ENCODE results near the gene RBMS3. TPM values are rescaled to one million over a fixed set of nuclear protein-coding genes. Genes with fewer than 3 reads are reported as not detected.
A peak's percentile ranks its signal among the peaks of the same experiment; 100 is the strongest.

RBMS3 gene
- total RNA-seq, 1 donor from 2014 or later: 33.0 TPM

- Histone ChIP-seq H3K79me2 (ENCODE audit: insufficient read depth, low read length) (no peaks in the 10 kb centered on the region), H2AFZ (ENCODE audit: low read depth, low read length) (no peak overlapping the region), H3K9me3 (ENCODE audit: insufficient read depth, low read depth, low read length) (peaks cover 4% of the 10 kb centered on the region), H3K4me3 (ENCODE audit: insufficient read depth, low read depth, low read length) (no peak overlapping the region), H3K27me3 (ENCODE audit: insufficient read depth, low read length) (no peaks in the 10 kb centered on the region), H3K4me1 (ENCODE audit: insufficient read depth, low read length) (peaks cover 4% of the 10 kb centered on the region), H3K36me3 (ENCODE audit: insufficient read depth, low read length) (no peaks in the 10 kb centered on the region), H3K4me2 (ENCODE audit: low read length) (no peak overlapping the region), H3K9ac (ENCODE audit: low read length) (no peak overlapping the region), H4K20me1 (ENCODE audit: insufficient read depth, low read length) (no peaks in the 10 kb centered on the region), H3K27ac (ENCODE audit: low read depth, low read length) (no peak overlapping the region)
- H3K36me3 Mint-ChIP-seq (ENCODE audit: low read depth, unreplicated experiment): peaks cover 4% of the 10 kb centered on the region
- peaks cover 5% of the 10 kb centered on the region for H3K4me1 Mint-ChIP-seq (ENCODE audit: low read depth, unreplicated experiment)
- TF ChIP-seq EZH2 (IDR thresholded peaks at IDR 0.05; ENCODE audit: insufficient read depth, low read length) (no peak), CTCF (IDR thresholded peaks at IDR 0.05; ENCODE audit: insufficient read depth, low read depth, low read length) (no peak)
- no peak overlapping the region for H3K27ac Mint-ChIP-seq (ENCODE audit: unreplicated experiment)
- H3K27me3 Mint-ChIP-seq (ENCODE audit: low read depth, unreplicated experiment): no peaks in the 10 kb centered on the region
- peaks cover 4% of the 10 kb centered on the region for H3K9me3 Mint-ChIP-seq (ENCODE audit: unreplicated experiment)
- no peak for DNase-seq (ENCODE audit: low read depth)
- no peak overlapping the region for H3K4me3 Mint-ChIP-seq (ENCODE audit: unreplicated experiment)
- no peak for FAIRE-seq
These were observed 356.2 kb downstream of the RBMS3 start for GRCh38 chr3:29637068-29637467.

DNA sequence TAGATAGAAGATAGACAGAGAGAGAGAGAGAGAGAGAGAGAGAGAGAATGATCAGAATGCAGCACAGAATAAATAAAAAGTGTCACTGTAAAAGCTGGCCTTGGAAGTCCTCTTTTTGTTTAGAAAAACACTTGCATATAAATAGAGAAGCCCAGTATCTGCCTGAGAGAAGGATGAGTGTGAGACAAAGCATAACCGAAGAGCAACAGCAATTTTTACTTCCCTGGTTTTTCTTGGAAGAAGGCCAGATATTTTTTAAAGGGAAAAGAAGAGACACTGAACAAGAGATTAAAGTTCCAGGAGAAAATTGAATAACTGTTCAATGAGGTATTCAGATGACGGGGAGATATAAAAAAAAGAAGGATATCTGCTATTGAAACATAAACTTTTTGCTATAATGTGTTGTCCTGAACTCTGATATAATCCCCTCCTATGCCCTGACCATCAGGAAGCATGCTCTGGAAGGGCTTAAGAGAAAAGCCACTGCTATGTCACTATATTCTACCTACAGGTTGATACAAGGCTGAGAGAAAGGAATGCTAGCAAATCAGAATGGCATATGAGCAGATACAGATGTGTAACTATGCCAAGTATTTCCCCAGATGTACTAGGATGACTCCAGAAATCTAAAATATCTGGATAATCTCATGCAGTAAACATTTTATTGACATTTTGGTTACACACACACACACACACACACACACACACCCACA, 358.9 kb downstream of the RBMS3 start:
- Mint-ChIP-seq H3K4me1 (ENCODE audit: low read depth, unreplicated experiment) (peaks cover 18% of the 10 kb centered on the region), H3K27ac (ENCODE audit: unreplicated experiment) (peak overlapping the region; percentile 15), H3K4me3 (ENCODE audit: unreplicated experiment) (no peak overlapping the region), H3K36me3 (ENCODE audit: low read depth, unreplicated experiment) (peaks cover 4% of the 10 kb centered on the region), H3K27me3 (ENCODE audit: low read depth, unreplicated experiment) (no peaks in the 10 kb centered on the region), H3K9me3 (ENCODE audit: unreplicated experiment) (peaks cover 4% of the 10 kb centered on the region)
- TF ChIP-seq EZH2 (IDR thresholded peaks at IDR 0.05; ENCODE audit: insufficient read depth, low read length) (no peak), CTCF (IDR thresholded peaks at IDR 0.05; ENCODE audit: insufficient read depth, low read depth, low read length) (no peak)
- DNase-seq (ENCODE audit: low read depth): no peak
- Histone ChIP-seq H3K36me3 (ENCODE audit: insufficient read depth, low read length) (no peaks in the 10 kb centered on the region), H2AFZ (ENCODE audit: low read depth, low read length) (no peak overlapping the region), H4K20me1 (ENCODE audit: insufficient read depth, low read length) (no peaks in the 10 kb centered on the region), H3K27ac (ENCODE audit: low read depth, low read length) (no peak overlapping the region), H3K4me1 (ENCODE audit: insufficient read depth, low read length) (peaks cover 15% of the 10 kb centered on the region), H3K4me3 (ENCODE audit: insufficient read depth, low read depth, low read length) (no peak overlapping the region), H3K9ac (ENCODE audit: low read length) (peak overlapping the region; percentile 12), H3K9me3 (ENCODE audit: insufficient read depth, low read depth, low read length) (peaks cover 4% of the 10 kb centered on the region), H3K27me3 (ENCODE audit: insufficient read depth, low read length) (no peaks in the 10 kb centered on the region), H3K79me2 (ENCODE audit: insufficient read depth, low read length) (no peaks in the 10 kb centered on the region), H3K4me2 (ENCODE audit: low read length) (peak overlapping the region; percentile 20)
- FAIRE-seq: peak; percentile 37

GRCh38 chr3:29642393-29643033, 361.6 kb downstream of the RBMS3 start:
- H3K36me3 ChIP-seq (ENCODE audit: insufficient read depth, low read length): no peaks in the 10 kb centered on the region
- no peaks in the 10 kb centered on the region for H3K27me3 ChIP-seq (ENCODE audit: insufficient read depth, low read length)
- H3K36me3 Mint-ChIP-seq (ENCODE audit: low read depth, unreplicated experiment): no peaks in the 10 kb centered on the region
- peak overlapping the region; percentile 35 for H3K4me2 ChIP-seq (ENCODE audit: low read length)
- no peaks in the 10 kb centered on the region for H3K79me2 ChIP-seq (ENCODE audit: insufficient read depth, low read length)
- no peak overlapping the region for H3K27ac Mint-ChIP-seq (ENCODE audit: unreplicated experiment)
- H3K4me3 Mint-ChIP-seq (ENCODE audit: unreplicated experiment): no peak overlapping the region
- H3K4me3 ChIP-seq (ENCODE audit: insufficient read depth, low read depth, low read length): no peak overlapping the region
- no peaks in the 10 kb centered on the region for H3K9me3 ChIP-seq (ENCODE audit: insufficient read depth, low read depth, low read length)
- DNase-seq (ENCODE audit: low read depth) (peak; percentile 81), FAIRE-seq (peak; percentile 47)
- no peaks in the 10 kb centered on the region for H4K20me1 ChIP-seq (ENCODE audit: insufficient read depth, low read length)
- H3K4me1 Mint-ChIP-seq (ENCODE audit: low read depth, unreplicated experiment): peaks cover 18% of the 10 kb centered on the region
- H3K9me3 Mint-ChIP-seq (ENCODE audit: unreplicated experiment): no peaks in the 10 kb centered on the region
- no peak overlapping the region for H3K9ac ChIP-seq (ENCODE audit: low read length)
- H2AFZ ChIP-seq (ENCODE audit: low read depth, low read length): no peak overlapping the region
- TF ChIP-seq EZH2 (IDR thresholded peaks at IDR 0.05; ENCODE audit: insufficient read depth, low read length) (no peak), CTCF (IDR thresholded peaks at IDR 0.05; ENCODE audit: insufficient read depth, low read depth, low read length) (no peak)
- no peaks in the 10 kb centered on the region for H3K27me3 Mint-ChIP-seq (ENCODE audit: low read depth, unreplicated experiment)
- H3K4me1 ChIP-seq (ENCODE audit: insufficient read depth, low read length): peaks cover 15% of the 10 kb centered on the region
- H3K27ac ChIP-seq (ENCODE audit: low read depth, low read length): peak overlapping the region; percentile 49
